ENCODE results near the gene SPATA32.
A peak's percentile ranks its signal among the peaks of the same experiment; 100 is the strongest.

SPATA32 gene

GRCh38 chr17:45246861-45247428 is 14.9 kb downstream of the SPATA32 start:
- H3K79me2 ChIP-seq (ENCODE audit: control insufficient read depth, insufficient read depth, low read length, poor library complexity) = peaks cover 7% of the 10 kb centered on the region
- H3K4me3 ChIP-seq (ENCODE audit: low read depth, low read length) = peak overlapping the region; percentile 87
- peak overlapping the region; percentile 32 for H3K18ac ChIP-seq (ENCODE audit: low read length)
- peaks cover 3 to 4% of the 10 kb centered on the region in 2 experiments for H3K36me3 ChIP-seq (ENCODE audit: control insufficient read depth in 1 of 2, insufficient read depth in 2 of 2, low read length in 2 of 2)
- no peak overlapping the region for H3K9ac ChIP-seq (ENCODE audit: low read length)
- H4K8ac ChIP-seq (ENCODE audit: low read depth, low read length) = peak overlapping the region; percentile 68
- no peaks in the 10 kb centered on the region for H3K27me3 ChIP-seq (ENCODE audit: insufficient read depth, low read length)
- H3K14ac ChIP-seq (ENCODE audit: low read length) = peak overlapping the region; percentile 45
- no CpG with 5 or more reads among the region's 33 CpGs for WGBS (ENCODE audit: extremely low coverage, insufficient coverage, insufficient read length)
- peak overlapping the region; percentile 19 for H4K12ac ChIP-seq (ENCODE audit: low read depth, low read length)
- H3K9me3 ChIP-seq (ENCODE audit: insufficient read depth, low read depth, low read length) = peaks cover 4% of the 10 kb centered on the region
- H3K79me1 ChIP-seq (ENCODE audit: low read length) = peaks cover 15% of the 10 kb centered on the region
- H2AK5ac ChIP-seq (ENCODE audit: low read length) = no peak overlapping the region
- H3K4me2 ChIP-seq (ENCODE audit: low read length) = peak overlapping the region; percentile 92
- peak overlapping the region; percentile 24 for H2BK5ac ChIP-seq (ENCODE audit: low read depth, low read length, poor library complexity)
- peak overlapping the region; percentile 58 for H3K27ac ChIP-seq (ENCODE audit: low read depth, low read length)
- H2AFZ ChIP-seq (ENCODE audit: insufficient read depth, low read length, poor library complexity) = peak overlapping the region; percentile 80
- peak overlapping the region; percentile 23 for H4K91ac ChIP-seq (ENCODE audit: low read depth, low read length)
- no peak overlapping the region for H3K4ac ChIP-seq (ENCODE audit: low read depth, low read length)
- no peak overlapping the region for H2BK12ac ChIP-seq (ENCODE audit: low read length)
- H2BK120ac ChIP-seq (ENCODE audit: insufficient read depth, low read length, poor library complexity) = peak overlapping the region; percentile 2
- DNase-seq = peak in 1 of 2 donors; percentile 27
- H3K23ac ChIP-seq (ENCODE audit: low read length) = no peak overlapping the region
- H3K4me1 ChIP-seq (ENCODE audit: control insufficient read depth in 1 of 2, insufficient read depth in 2 of 2, low read length in 2 of 2) = peaks cover 13 to 15% of the 10 kb centered on the region in 2 experiments

GRCh38 chr17:45246338-45246737 is 15.6 kb downstream of the SPATA32 start:
- Histone ChIP-seq H2BK5ac (ENCODE audit: low read depth, low read length, poor library complexity) (no peak overlapping the region), H3K23ac (ENCODE audit: low read length) (no peak overlapping the region), H3K4me1 (ENCODE audit: control insufficient read depth in 1 of 2, insufficient read depth in 2 of 2, low read length in 2 of 2) (peaks cover 14 to 19% of the 10 kb centered on the region in 2 experiments), H3K9me3 (ENCODE audit: insufficient read depth, low read depth, low read length) (peaks cover 4% of the 10 kb centered on the region), H3K4ac (ENCODE audit: low read depth, low read length) (no peak overlapping the region), H2BK12ac (ENCODE audit: low read length) (no peak overlapping the region), H3K14ac (ENCODE audit: low read length) (no peak overlapping the region), H3K79me2 (ENCODE audit: control insufficient read depth, insufficient read depth, low read length, poor library complexity) (peaks cover 7% of the 10 kb centered on the region), H3K27ac (ENCODE audit: low read depth, low read length) (no peak overlapping the region), H2AFZ (ENCODE audit: insufficient read depth, low read length, poor library complexity) (no peak overlapping the region), H3K9ac (ENCODE audit: low read length) (no peak overlapping the region), H3K27me3 (ENCODE audit: insufficient read depth, low read length) (peaks cover 3% of the 10 kb centered on the region), H3K79me1 (ENCODE audit: low read length) (peaks cover 15% of the 10 kb centered on the region), H4K12ac (ENCODE audit: low read depth, low read length) (no peak overlapping the region), H4K91ac (ENCODE audit: low read depth, low read length) (no peak overlapping the region), H3K4me2 (ENCODE audit: low read length) (peak overlapping the region; percentile 92), H2BK120ac (ENCODE audit: insufficient read depth, low read length, poor library complexity) (no peak overlapping the region), H3K18ac (ENCODE audit: low read length) (no peak overlapping the region), H3K36me3 (ENCODE audit: control insufficient read depth in 1 of 2, insufficient read depth in 2 of 2, low read length in 2 of 2) (peaks cover 3 to 4% of the 10 kb centered on the region in 2 experiments), H2AK5ac (ENCODE audit: low read length) (no peak overlapping the region), H3K4me3 (ENCODE audit: low read depth, low read length) (no peak overlapping the region), H4K8ac (ENCODE audit: low read depth, low read length) (no peak overlapping the region)
- DNase-seq = no peak
- WGBS (ENCODE audit: extremely low coverage, insufficient coverage, insufficient read length) = no CpG with 5 or more reads among the region's 8 CpGs

DNA sequence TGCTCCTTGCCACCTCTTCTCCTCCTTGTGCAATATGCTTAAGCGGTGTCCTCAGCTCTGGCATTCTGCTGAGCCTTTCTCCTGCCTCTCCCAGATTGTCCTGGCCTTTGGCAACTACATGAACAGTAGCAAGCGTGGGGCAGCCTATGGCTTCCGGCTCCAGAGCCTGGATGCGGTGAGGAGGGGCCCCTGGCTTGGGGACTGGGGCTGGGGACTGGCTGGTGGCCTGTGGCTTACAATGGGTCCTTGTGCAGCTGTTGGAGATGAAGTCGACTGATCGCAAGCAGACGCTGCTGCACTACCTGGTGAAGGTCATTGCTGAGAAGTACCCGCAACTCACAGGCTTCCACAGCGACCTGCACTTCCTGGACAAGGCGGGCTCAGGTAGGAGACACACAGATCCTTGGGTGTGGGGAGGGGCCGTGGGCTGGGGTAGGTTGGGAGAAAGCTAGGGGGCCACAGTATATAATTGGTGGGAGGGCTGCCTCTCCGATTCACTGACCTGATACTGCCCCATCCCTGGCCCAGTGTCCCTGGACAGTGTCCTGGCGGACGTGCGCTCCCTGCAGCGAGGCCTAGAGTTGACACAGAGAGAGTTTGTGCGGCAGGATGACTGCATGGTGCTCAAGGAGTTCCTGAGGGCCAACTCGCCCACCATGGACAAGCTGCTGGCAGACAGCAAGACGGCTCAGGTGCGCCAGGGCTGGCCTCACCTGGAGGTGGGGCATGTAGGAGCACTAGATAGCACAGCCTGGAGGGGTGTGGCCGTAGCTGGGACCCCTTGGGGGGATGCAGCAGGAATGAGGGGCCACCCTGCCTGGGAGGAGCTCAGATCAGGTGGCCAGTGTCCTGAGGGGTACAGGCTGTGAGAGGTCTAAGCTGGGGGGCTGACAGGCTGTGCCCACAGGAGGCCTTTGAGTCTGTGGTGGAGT is 16.9 kb downstream of the SPATA32 start:
- Histone ChIP-seq H3K18ac (ENCODE audit: low read length) (no peak overlapping the region), H2BK120ac (ENCODE audit: insufficient read depth, low read length, poor library complexity) (no peak overlapping the region), H3K36me3 (ENCODE audit: control insufficient read depth in 1 of 2, insufficient read depth in 2 of 2, low read length in 2 of 2) (no peaks in the 10 kb centered on the region), H3K27me3 (ENCODE audit: insufficient read depth, low read length) (peaks cover 9% of the 10 kb centered on the region), H3K9ac (ENCODE audit: low read length) (no peak overlapping the region), H3K79me1 (ENCODE audit: low read length) (peaks cover 15% of the 10 kb centered on the region), H3K4ac (ENCODE audit: low read depth, low read length) (no peak overlapping the region), H3K27ac (ENCODE audit: low read depth, low read length) (no peak overlapping the region), H3K4me2 (ENCODE audit: low read length) (no peak overlapping the region), H2BK5ac (ENCODE audit: low read depth, low read length, poor library complexity) (no peak overlapping the region), H4K91ac (ENCODE audit: low read depth, low read length) (no peak overlapping the region), H3K23ac (ENCODE audit: low read length) (no peak overlapping the region), H2AFZ (ENCODE audit: insufficient read depth, low read length, poor library complexity) (no peak overlapping the region), H4K8ac (ENCODE audit: low read depth, low read length) (no peak overlapping the region), H3K4me3 (ENCODE audit: low read depth, low read length) (no peak overlapping the region), H3K4me1 (ENCODE audit: control insufficient read depth in 1 of 2, insufficient read depth in 2 of 2, low read length in 2 of 2) (peaks cover 20 to 27% of the 10 kb centered on the region in 2 experiments), H2BK12ac (ENCODE audit: low read length) (no peak overlapping the region), H2AK5ac (ENCODE audit: low read length) (no peak overlapping the region), H3K9me3 (ENCODE audit: insufficient read depth, low read depth, low read length) (peaks cover 4% of the 10 kb centered on the region), H3K79me2 (ENCODE audit: control insufficient read depth, insufficient read depth, low read length, poor library complexity) (peaks cover 7% of the 10 kb centered on the region), H4K12ac (ENCODE audit: low read depth, low read length) (no peak overlapping the region), H3K14ac (ENCODE audit: low read length) (no peak overlapping the region)
- no CpG with 5 or more reads among the region's 21 CpGs for WGBS (ENCODE audit: extremely low coverage, insufficient coverage, insufficient read length)
- no peak for DNase-seq

GRCh38 chr17:45243750-45244149 is 18.1 kb downstream of the SPATA32 start:
- Histone ChIP-seq H3K9ac (ENCODE audit: low read length) (no peak overlapping the region), H3K18ac (ENCODE audit: low read length) (no peak overlapping the region), H2BK5ac (ENCODE audit: low read depth, low read length, poor library complexity) (no peak overlapping the region), H3K4me3 (ENCODE audit: low read depth, low read length) (no peak overlapping the region), H2BK120ac (ENCODE audit: insufficient read depth, low read length, poor library complexity) (no peak overlapping the region), H3K4me1 (ENCODE audit: control insufficient read depth in 1 of 2, insufficient read depth in 2 of 2, low read length in 2 of 2) (peaks cover 16 to 23% of the 10 kb centered on the region in 2 experiments), H3K23ac (ENCODE audit: low read length) (no peak overlapping the region), H3K14ac (ENCODE audit: low read length) (no peak overlapping the region), H2AFZ (ENCODE audit: insufficient read depth, low read length, poor library complexity) (no peak overlapping the region), H3K27ac (ENCODE audit: low read depth, low read length) (no peak overlapping the region), H2AK5ac (ENCODE audit: low read length) (no peak overlapping the region), H3K36me3 (ENCODE audit: control insufficient read depth in 1 of 2, insufficient read depth in 2 of 2, low read length in 2 of 2) (no peaks in the 10 kb centered on the region), H4K91ac (ENCODE audit: low read depth, low read length) (no peak overlapping the region), H3K9me3 (ENCODE audit: insufficient read depth, low read depth, low read length) (peaks cover 6% of the 10 kb centered on the region), H3K79me1 (ENCODE audit: low read length) (peaks cover 15% of the 10 kb centered on the region), H3K4me2 (ENCODE audit: low read length) (no peak overlapping the region), H3K27me3 (ENCODE audit: insufficient read depth, low read length) (peaks cover 9% of the 10 kb centered on the region), H3K4ac (ENCODE audit: low read depth, low read length) (no peak overlapping the region), H4K8ac (ENCODE audit: low read depth, low read length) (no peak overlapping the region), H3K79me2 (ENCODE audit: control insufficient read depth, insufficient read depth, low read length, poor library complexity) (peaks cover 7% of the 10 kb centered on the region), H4K12ac (ENCODE audit: low read depth, low read length) (no peak overlapping the region), H2BK12ac (ENCODE audit: low read length) (no peak overlapping the region)
- peak; percentile 49 to 74 for DNase-seq
- no CpG with 5 or more reads among the region's 18 CpGs for WGBS (ENCODE audit: extremely low coverage, insufficient coverage, insufficient read length)

Data from trophoblast cell (in vitro differentiated cells and primary cell).